ENCODE measurements around the gene SCAMP5.

SCAMP5 gene

GRCh38 chr15:74995182-74995778, at the start of gene SCAMP5:
TSS of gene SCAMP5 (plus strand) at chr15:74995563. CDS start at chr15:75011840, 16,277 bp downstream.
- Histone ChIP-seq H3K27ac (no peak within 1 kb of the TSS), H3K27me3 (replicated peaks) (peaks cover 13% of the 10 kb centered on the region), H3K36me3 (replicated peaks) (no peaks in the 10 kb centered on the region), H3K4me3 (ENCODE audit: low read depth, low read length) (peak within 1 kb of the TSS; percentile 75)
- DNase-seq = peak; percentile 89
- in situ Hi-C loops (cut with HindIII; ENCODE audit: low pct_ligation_motif_present, low sequenced_read_pairs) = no loop called here
- TF ChIP-seq CTCF (IDR thresholded peaks at IDR 0.05; ENCODE audit: low read depth, low read length, missing control alignments) = no peak

- DNase-seq = peak; percentile 77
- in situ Hi-C loops (cut with HindIII; ENCODE audit: low pct_ligation_motif_present, low sequenced_read_pairs) = no loop called here
- TF ChIP-seq CTCF (IDR thresholded peaks at IDR 0.05; ENCODE audit: low read depth, low read length, missing control alignments) = peak; percentile 99
- Histone ChIP-seq H3K4me3 (ENCODE audit: low read depth, low read length) (no peak overlapping the region), H3K27ac (no peak overlapping the region), H3K27me3 (replicated peaks) (no peaks in the 10 kb centered on the region), H3K36me3 (replicated peaks) (no peaks in the 10 kb centered on the region)
These were observed 45.1 kb upstream of the SCAMP5 start for GRCh38 chr15:74950078-74950908.

- in situ Hi-C loops (cut with HindIII; ENCODE audit: low pct_ligation_motif_present, low sequenced_read_pairs) = no loop called here
- Histone ChIP-seq H3K27ac (no peak overlapping the region), H3K27me3 (replicated peaks) (no peaks in the 10 kb centered on the region), H3K36me3 (replicated peaks) (no peaks in the 10 kb centered on the region), H3K4me3 (ENCODE audit: low read depth, low read length) (no peak overlapping the region)
- DNase-seq = no peak
- no peak for TF ChIP-seq CTCF (IDR thresholded peaks at IDR 0.05; ENCODE audit: low read depth, low read length, missing control alignments)
These were observed 44.4 kb upstream of the SCAMP5 start for GRCh38 chr15:74951006-74951405.

GRCh38 chr15:74954515-74954914, 40.8 kb upstream of the SCAMP5 start:
- in situ Hi-C loops (cut with HindIII; ENCODE audit: low pct_ligation_motif_present, low sequenced_read_pairs) = no loop called here
- no peaks in the 10 kb centered on the region for H3K36me3 ChIP-seq (replicated peaks)
- peak overlapping the region; percentile 12 for H3K4me3 ChIP-seq (ENCODE audit: low read depth, low read length)
- H3K27ac ChIP-seq = no peak overlapping the region
- H3K27me3 ChIP-seq (replicated peaks) = peaks cover 4% of the 10 kb centered on the region
- DNase-seq = peak; percentile 89
- no peak for TF ChIP-seq CTCF (IDR thresholded peaks at IDR 0.05; ENCODE audit: low read depth, low read length, missing control alignments)

GRCh38 chr15:74955017-74955416, 40.3 kb upstream of the SCAMP5 start:
- Histone ChIP-seq H3K27ac (no peak overlapping the region), H3K36me3 (replicated peaks) (no peaks in the 10 kb centered on the region), H3K27me3 (replicated peaks) (peaks cover 4% of the 10 kb centered on the region), H3K4me3 (ENCODE audit: low read depth, low read length) (peak overlapping the region; percentile 3)
- in situ Hi-C loops (cut with HindIII; ENCODE audit: low pct_ligation_motif_present, low sequenced_read_pairs) = no loop called here
- no peak for DNase-seq
- TF ChIP-seq CTCF (IDR thresholded peaks at IDR 0.05; ENCODE audit: low read depth, low read length, missing control alignments) = no peak

All from brain microvascular endothelial cell (primary cell).